SH-SY5Y (cell line): ENCODE measurements around the gene ITPR3.

Source experiments
- GATA2 ChIP-seq: IDR thresholded peaks from 2 replicates; pipeline ENCODE4 v1.6.1; 2011; ENCODE audit warnings: mild to moderate bottlenecking, low read depth, low read length
- GATA3 ChIP-seq: IDR thresholded peaks from 2 replicates; pipeline ENCODE4 v1.6.1; 2011; ENCODE audit warnings: low read depth, mild to moderate bottlenecking, low read length, moderate library complexity

- no peak for TF ChIP-seq GATA3
- no peak for TF ChIP-seq GATA2
Observed at GRCh38 chr6:33689148-33689494, 68.0 kb downstream of the ITPR3 start.
